Measurements from ENCODE around the gene FBXW8. TPM values are rescaled to one million over a fixed set of nuclear protein-coding genes. Genes with fewer than 3 reads are reported as not detected.

Gene FBXW8
- polyA plus RNA-seq, 3 donors = 2.0 to 5.2 (median 2.7) TPM

DNA sequence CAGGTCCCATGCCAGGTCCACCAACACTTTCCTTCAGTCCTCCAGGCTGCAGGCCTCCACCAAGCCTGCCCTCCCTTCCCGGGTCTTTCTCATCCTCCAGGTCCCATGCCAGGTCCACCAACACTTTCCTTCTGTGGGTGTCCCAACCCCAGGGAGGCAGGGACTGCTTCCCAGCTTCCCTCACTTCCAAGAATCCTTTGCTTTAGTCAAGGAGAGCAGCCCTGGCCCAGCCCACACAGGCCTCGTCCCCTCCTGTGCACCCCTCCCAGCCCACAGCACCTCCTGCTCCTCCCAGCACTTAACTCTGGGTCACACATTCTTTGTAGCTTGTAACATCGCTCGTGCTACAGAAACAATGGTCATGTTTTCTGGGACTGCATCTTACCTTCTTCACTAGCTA, 115.6 kb downstream of the FBXW8 start:
- peaks cover 6% of the 10 kb centered on the region for H3K4me1 Mint-ChIP-seq
- no peak for DNase-seq
- Histone ChIP-seq H2AFZ (ENCODE audit: insufficient read depth, low read depth, low read length, poor library complexity, severe bottlenecking) (no peak overlapping the region), H3K27me3 (ENCODE audit: control insufficient read depth in 2 of 2, insufficient read depth in 2 of 2, low read length in 2 of 2) (no peaks in the 10 kb centered on the region), H3K4me2 (replicated peaks; ENCODE audit: extremely low read depth, low read length, poor library complexity, severe bottlenecking) (no peak overlapping the region), H3K36me3 (replicated peaks in 1 of 2; ENCODE audit: control insufficient read depth in 1 of 2, insufficient read depth in 2 of 2, low read length in 2 of 2) (peaks cover 56 to 89% of the 10 kb centered on the region in 2 donors), H3K9me3 (replicated peaks in 1 of 2; ENCODE audit: control insufficient read depth in 1 of 2, insufficient read depth in 1 of 2, low read length in 2 of 2) (no peaks in the 10 kb centered on the region), H4K20me1 (ENCODE audit: insufficient read depth, low read length) (no peaks in the 10 kb centered on the region), H3K4me3 (replicated peaks in 1 of 3; ENCODE audit: low read depth in 2 of 3, low read length in 3 of 3) (no peak overlapping the region), H3K79me2 (ENCODE audit: insufficient read depth, low read length) (no peaks in the 10 kb centered on the region), H3K27ac (ENCODE audit: low read depth in 1 of 2, low read length in 2 of 2) (no peak overlapping the region), H3K4me1 (ENCODE audit: control insufficient read depth in 1 of 2, insufficient read depth in 2 of 2, low read length in 2 of 2) (peaks cover 0 to 3% of the 10 kb centered on the region in 2 donors), H3K9ac (ENCODE audit: insufficient read depth, low read length, poor library complexity, severe bottlenecking) (no peak overlapping the region)
- intact Hi-C loops (cut with micrococcal nuclease) = loop anchor here in 1 of 2 donors (1.0 kb wide), 1 partner anchor 93 kb away; no protein-coding TSS in a partner anchor
- no peak overlapping the region for H3K4me3 Mint-ChIP-seq
- peak overlapping the region in 2 of 7 donors; percentile 36 to 52 for H3K27ac Mint-ChIP-seq
- H3K36me3 Mint-ChIP-seq = peaks cover 58 to 82% of the 10 kb centered on the region in 2 donors
- TF ChIP-seq, protein P1, sequence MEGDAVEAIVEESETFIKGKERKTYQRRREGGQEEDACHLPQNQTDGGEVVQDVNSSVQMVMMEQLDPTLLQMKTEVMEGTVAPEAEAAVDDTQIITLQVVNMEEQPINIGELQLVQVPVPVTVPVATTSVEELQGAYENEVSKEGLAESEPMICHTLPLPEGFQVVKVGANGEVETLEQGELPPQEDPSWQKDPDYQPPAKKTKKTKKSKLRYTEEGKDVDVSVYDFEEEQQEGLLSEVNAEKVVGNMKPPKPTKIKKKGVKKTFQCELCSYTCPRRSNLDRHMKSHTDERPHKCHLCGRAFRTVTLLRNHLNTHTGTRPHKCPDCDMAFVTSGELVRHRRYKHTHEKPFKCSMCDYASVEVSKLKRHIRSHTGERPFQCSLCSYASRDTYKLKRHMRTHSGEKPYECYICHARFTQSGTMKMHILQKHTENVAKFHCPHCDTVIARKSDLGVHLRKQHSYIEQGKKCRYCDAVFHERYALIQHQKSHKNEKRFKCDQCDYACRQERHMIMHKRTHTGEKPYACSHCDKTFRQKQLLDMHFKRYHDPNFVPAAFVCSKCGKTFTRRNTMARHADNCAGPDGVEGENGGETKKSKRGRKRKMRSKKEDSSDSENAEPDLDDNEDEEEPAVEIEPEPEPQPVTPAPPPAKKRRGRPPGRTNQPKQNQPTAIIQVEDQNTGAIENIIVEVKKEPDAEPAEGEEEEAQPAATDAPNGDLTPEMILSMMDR (IDR thresholded peaks at IDR 0.05) = no peak
- H3K9me3 Mint-ChIP-seq = no peaks in the 10 kb centered on the region
- H3K27me3 Mint-ChIP-seq (ENCODE audit: low read depth in 3 of 3) = no peaks in the 10 kb centered on the region
- WGBS (ENCODE audit: insufficient coverage) = 93% methylated on average over 4 of the region's 4 CpGs

DNA sequence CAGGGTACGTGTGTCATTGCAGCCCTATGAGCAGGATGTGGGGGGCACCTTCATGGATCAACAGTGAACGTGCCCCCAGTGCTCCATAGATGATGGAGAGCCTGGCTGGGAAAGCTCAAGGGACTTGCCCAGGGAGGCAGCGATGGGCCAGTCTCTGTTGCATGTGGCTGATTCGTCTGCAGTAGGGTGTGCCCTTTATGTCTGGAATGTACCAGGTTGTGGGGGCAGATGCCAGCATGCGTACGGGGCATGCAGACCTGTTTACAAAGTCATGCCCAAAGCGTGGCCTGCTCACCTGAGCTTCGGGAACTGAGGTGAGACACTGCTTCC, 116.1 kb downstream of the FBXW8 start:
- Histone ChIP-seq H3K9me3 (replicated peaks in 1 of 2; ENCODE audit: control insufficient read depth in 1 of 2, insufficient read depth in 1 of 2, low read length in 2 of 2) (no peaks in the 10 kb centered on the region), H3K79me2 (ENCODE audit: insufficient read depth, low read length) (no peaks in the 10 kb centered on the region), H3K27me3 (ENCODE audit: control insufficient read depth in 2 of 2, insufficient read depth in 2 of 2, low read length in 2 of 2) (no peaks in the 10 kb centered on the region), H3K4me2 (replicated peaks; ENCODE audit: extremely low read depth, low read length, poor library complexity, severe bottlenecking) (no peak overlapping the region), H3K4me1 (ENCODE audit: control insufficient read depth in 1 of 2, insufficient read depth in 2 of 2, low read length in 2 of 2) (peaks cover 0 to 3% of the 10 kb centered on the region in 2 donors), H4K20me1 (ENCODE audit: insufficient read depth, low read length) (no peaks in the 10 kb centered on the region), H3K36me3 (replicated peaks in 1 of 2; ENCODE audit: control insufficient read depth in 1 of 2, insufficient read depth in 2 of 2, low read length in 2 of 2) (peaks cover 56 to 84% of the 10 kb centered on the region in 2 donors), H2AFZ (ENCODE audit: insufficient read depth, low read depth, low read length, poor library complexity, severe bottlenecking) (no peak overlapping the region), H3K27ac (ENCODE audit: low read depth in 1 of 2, low read length in 2 of 2) (no peak overlapping the region), H3K4me3 (replicated peaks in 1 of 3; ENCODE audit: low read depth in 2 of 3, low read length in 3 of 3) (no peak overlapping the region), H3K9ac (ENCODE audit: insufficient read depth, low read length, poor library complexity, severe bottlenecking) (no peak overlapping the region)
- DNase-seq = no peak
- Mint-ChIP-seq H3K27me3 (ENCODE audit: low read depth in 3 of 3) (no peaks in the 10 kb centered on the region), H3K36me3 (peaks cover 55 to 79% of the 10 kb centered on the region in 2 donors), H3K4me1 (peaks cover 6% of the 10 kb centered on the region), H3K27ac (peak overlapping the region in 1 of 7 donors; percentile 52), H3K9me3 (no peaks in the 10 kb centered on the region), H3K4me3 (no peak overlapping the region)
- TF ChIP-seq, protein P1 (IDR thresholded peaks at IDR 0.05) = no peak
- 95% methylated on average over 8 of the region's 8 CpGs for WGBS (ENCODE audit: insufficient coverage)
- intact Hi-C loops (cut with micrococcal nuclease) = loop anchor here in 1 of 2 donors (1.0 kb wide), 1 partner anchor 92 kb away; no protein-coding TSS in a partner anchor

Measured in CD14-positive monocyte (primary cell).